ENCODE data around the gene EMP2. TPM values are rescaled to one million over a fixed set of nuclear protein-coding genes. Genes with fewer than 3 reads are reported as not detected.

EMP2 gene
- total and polyA plus RNA-seq, 10 donors: 2.8 to 37.2 (median 19.5) TPM

DNA sequence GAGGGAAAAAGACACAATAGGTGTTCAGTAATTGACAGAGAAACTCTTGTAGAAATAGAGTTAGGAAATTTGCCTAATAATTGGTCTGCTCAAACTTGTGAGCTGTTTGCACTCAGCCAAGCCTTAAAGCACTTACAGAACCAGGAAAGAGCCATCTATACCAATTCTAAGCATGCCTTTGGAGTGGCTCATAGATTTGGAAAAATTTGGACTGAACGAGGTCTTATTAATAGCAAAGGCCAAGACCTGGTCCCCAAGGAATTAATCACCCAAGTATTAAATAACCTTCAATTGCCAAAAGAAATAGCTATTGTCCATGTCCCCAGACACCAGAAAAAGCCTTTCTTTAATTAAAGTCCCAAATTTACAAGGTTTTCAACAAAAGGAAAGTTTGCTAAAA lies 90.3 kb downstream of the EMP2 start:
- Histone ChIP-seq H3K4me3 (no peak overlapping the region), H3K4me1 (no peaks in the 10 kb centered on the region), H3K36me3 (peaks cover 0 to 6% (median 0%) of the 10 kb centered on the region in 6 donors), H3K27me3 (replicated peaks in 1 of 7) (no peaks in the 10 kb centered on the region), H3K9me3 (peaks cover 0 to 36% (median 27%) of the 10 kb centered on the region in 8 donors), H3K27ac (no peak overlapping the region)
- intact Hi-C loops (cut with DNase I; ENCODE audit: low total_unique reads): no loop called here
- 70 to 93% (median 79%) methylated on average over 1 of the region's 1 CpG for WGBS, 5 donors
- no peak for DNase-seq
- TF ChIP-seq CTCF (IDR thresholded peaks at IDR 0.05 in 8 of 11, conservative IDR thresholded peaks at IDR 0.05 in 3 of 11) (no peak), POLR2AphosphoS5 (IDR thresholded peaks at IDR 0.05) (no peak)

DNA sequence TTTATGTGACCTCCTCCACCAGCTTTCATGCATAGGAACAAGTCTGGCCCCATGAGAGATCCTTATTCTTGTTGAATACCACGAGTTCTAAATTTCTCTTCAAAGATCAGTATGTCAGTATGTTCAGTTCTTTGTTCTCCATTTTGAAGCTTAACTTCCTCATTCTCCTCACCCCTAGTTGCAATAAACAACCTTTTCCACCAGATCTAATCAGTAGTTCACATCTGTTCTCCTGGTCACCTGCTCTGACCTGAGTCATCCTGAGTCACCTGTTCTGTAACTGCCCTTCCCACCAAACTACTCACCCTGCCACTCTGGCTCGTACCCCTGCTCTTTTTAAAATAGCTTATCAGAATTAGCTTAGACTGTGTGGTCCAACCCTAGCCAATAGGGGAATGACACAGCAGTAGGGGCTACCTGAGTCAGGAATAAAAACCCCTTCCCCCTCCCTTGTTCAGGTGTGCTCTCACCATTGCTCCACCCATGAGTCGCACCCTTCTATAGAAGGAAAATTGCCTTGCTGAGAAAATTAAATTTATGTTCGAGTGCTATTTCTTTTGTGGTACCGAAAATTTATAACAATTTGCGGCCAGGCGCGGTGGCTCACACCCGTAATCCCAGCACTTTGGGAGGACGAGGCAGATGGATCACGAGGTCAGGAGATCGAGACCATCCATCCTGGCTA lies 94.6 kb downstream of the EMP2 start:
- DNase-seq: no peak
- Histone ChIP-seq H3K9me3 (peaks cover 0 to 52% (median 33%) of the 10 kb centered on the region in 8 donors), H3K4me1 (no peaks in the 10 kb centered on the region), H3K4me3 (no peak overlapping the region), H3K36me3 (peaks cover 0 to 41% (median 1%) of the 10 kb centered on the region in 6 donors), H3K27me3 (replicated peaks in 1 of 7) (no peaks in the 10 kb centered on the region), H3K27ac (no peak overlapping the region)
- TF ChIP-seq POLR2AphosphoS5 (IDR thresholded peaks at IDR 0.05) (no peak), POLR2A (IDR thresholded peaks at IDR 0.05) (no peak), CTCF (IDR thresholded peaks at IDR 0.05 in 8 of 11, conservative IDR thresholded peaks at IDR 0.05 in 3 of 11) (no peak)
- intact Hi-C loops (cut with DNase I; ENCODE audit: low total_unique reads): no loop called here
- WGBS, 5 donors: 86 to 90% (median 88%) methylated on average over 12 of the region's 12 CpGs

DNA sequence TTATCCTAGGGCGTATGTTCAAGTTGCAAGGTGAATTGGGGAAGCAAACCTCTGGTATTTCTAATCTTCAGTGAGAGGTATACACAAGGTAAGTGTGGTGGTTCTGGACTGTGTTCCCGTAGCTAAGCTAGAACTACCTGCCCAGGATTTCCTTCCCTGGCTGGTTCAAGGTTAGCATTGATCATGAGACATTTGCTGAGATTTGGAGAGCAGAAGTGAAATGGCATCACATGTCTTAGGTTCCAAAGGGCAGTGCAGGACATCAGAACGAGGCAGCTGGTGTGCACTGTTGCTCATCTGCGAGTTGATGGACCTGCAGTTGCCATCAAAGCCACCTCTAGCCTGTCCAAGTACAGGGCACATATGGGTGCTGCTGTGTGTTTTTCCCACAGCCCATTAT lies 95.2 kb downstream of the EMP2 start:
- Histone ChIP-seq H3K27ac (no peak overlapping the region), H3K4me3 (no peak overlapping the region), H3K27me3 (replicated peaks in 1 of 7) (no peaks in the 10 kb centered on the region), H3K36me3 (peaks cover 0 to 42% (median 3%) of the 10 kb centered on the region in 6 donors), H3K4me1 (no peaks in the 10 kb centered on the region), H3K9me3 (peaks cover 0 to 52% (median 33%) of the 10 kb centered on the region in 8 donors)
- WGBS, 5 donors: 86 to 94% (median 91%) methylated on average over 3 to 4 of the region's 4 CpGs
- no peak for TF ChIP-seq POLR2A (IDR thresholded peaks at IDR 0.05)
- no peak for TF ChIP-seq CTCF (IDR thresholded peaks at IDR 0.05 in 8 of 11, conservative IDR thresholded peaks at IDR 0.05 in 3 of 11)
- TF ChIP-seq POLR2AphosphoS5 (IDR thresholded peaks at IDR 0.05): no peak
- no peak for DNase-seq
- intact Hi-C loops (cut with DNase I; ENCODE audit: low total_unique reads): no loop called here

- H3K4me1 ChIP-seq: no peaks in the 10 kb centered on the region
- H3K36me3 ChIP-seq: peaks cover 0 to 60% (median 5%) of the 10 kb centered on the region in 6 donors
- no peaks in the 10 kb centered on the region for H3K27me3 ChIP-seq (replicated peaks in 1 of 7)
- no peak for TF ChIP-seq POLR2AphosphoS5 (IDR thresholded peaks at IDR 0.05)
- TF ChIP-seq POLR2A (IDR thresholded peaks at IDR 0.05): no peak
- TF ChIP-seq CTCF (IDR thresholded peaks at IDR 0.05 in 8 of 11, conservative IDR thresholded peaks at IDR 0.05 in 3 of 11): no peak
- H3K9me3 ChIP-seq: peaks cover 0 to 49% (median 29%) of the 10 kb centered on the region in 8 donors
- DNase-seq: no peak
- H3K27ac ChIP-seq: no peak overlapping the region
- intact Hi-C loops (cut with DNase I; ENCODE audit: low total_unique reads): no loop called here
- H3K4me3 ChIP-seq: no peak overlapping the region
- 86 to 98% (median 91%) methylated on average over 1 to 2 of the region's 2 CpGs for WGBS, 5 donors
Measured at GRCh38 chr16:10480151-10480550, 100.2 kb downstream of the EMP2 start.

Small RNA genes within 50 kb of the gene (small RNA-seq; reads per million reads assigned to genes)
- gene RNU6-633P: 0 reads per million in 4 donors

Other genes with a start within 250 kb of the EMP2 start
- 10 to 100 TPM; 26.2 to 45.4 (median 31.3) TPM for gene ATF7IP2, start 194.5 kb downstream of the EMP2 start, total RNA-seq
- gene ATF7IP2, start 194.5 kb downstream of the EMP2 start, polyA plus RNA-seq: 10 to 100 TPM; 28.4 to 37.0 (median 36.7) TPM
- gene TEKT5, start 114.3 kb upstream of the EMP2 start, total RNA-seq: 1 to 10 TPM in 2 of 7 donors, under 1 TPM in 2, not detected in 3; 0.43 to 1.5 (median 0.97) TPM
- under 1 TPM; 0.17 to 0.22 (median 0.17) TPM for gene TEKT5, start 114.3 kb upstream of the EMP2 start, polyA plus RNA-seq
- 10 to 100 TPM; 22.8 to 47.5 (median 32.8) TPM for gene NUBP1, start 163.2 kb upstream of the EMP2 start, total RNA-seq
- 10 to 100 TPM; 47.3 to 52.2 (median 49.4) TPM for gene NUBP1, start 163.2 kb upstream of the EMP2 start, polyA plus RNA-seq
- 1 to 10 TPM in 3 of 7 donors, under 1 TPM in 3, not detected in 1; 0.42 to 2.2 (median 1.2) TPM for gene TVP23A, start 238.2 kb upstream of the EMP2 start, total RNA-seq
- 1 to 10 TPM in 1 of 3 donors, under 1 TPM in 2; 0.29 to 1.1 (median 0.72) TPM for gene TVP23A, start 238.2 kb upstream of the EMP2 start, polyA plus RNA-seq

Measured in spleen (tissue), 11 donors.